ENCODE results near the gene LRFN3. TPM values are rescaled to one million over a fixed set of nuclear protein-coding genes. Genes with fewer than 3 reads are reported as not detected.

LRFN3 gene
- total and polyA plus RNA-seq, 2 of the 13 experiments (the other 11 are each of a cell fraction or from before 2014, with no cell fraction given), result 0.74 to 1.6 TPM

- TF ChIP-seq ZBED4 (CRISPR knock-in tag; IDR thresholded peaks at IDR 0.05; ENCODE audit: borderline replicate concordance), result 0 out of 2 replicates have a peak, but pooled peaks have one; percentile 36
- 0 out of 2 replicates have a peak, but pooled peaks have one; percentile 63 for TF ChIP-seq ZNF605 (CRISPR knock-in tag; IDR thresholded peaks at IDR 0.05)
- no peak for TF ChIP-seq ATF3 (CRISPR knock-in tag; IDR thresholded peaks at IDR 0.05)
- TF ChIP-seq TFDP2 (CRISPR knock-in tag; IDR thresholded peaks at IDR 0.05), result 0 out of 2 replicates have a peak, but pooled peaks have one; percentile 46
- TF ChIP-seq THAP11 (CRISPR knock-in tag; IDR thresholded peaks at IDR 0.05), result peak; percentile 84
- TF ChIP-seq XRCC5 (optimal IDR thresholded peaks at IDR 0.05; ENCODE audit: low read length), result no peak
- peak; percentile 10; the same call in 1 of the 2 replicates for TF ChIP-seq ZNF687 (CRISPR knock-in tag; IDR thresholded peaks at IDR 0.05)
- TF ChIP-seq AKAP8 (CRISPR knock-in tag; IDR thresholded peaks at IDR 0.05), result no peak
- no peak for TF ChIP-seq ZNF766 (CRISPR knock-in tag; IDR thresholded peaks at IDR 0.05; ENCODE audit: borderline replicate concordance)
- no peak for TF ChIP-seq U2AF1 (optimal IDR thresholded peaks at IDR 0.05; ENCODE audit: low read depth, low read length)
- TF ChIP-seq ZNF557 (CRISPR knock-in tag; IDR thresholded peaks at IDR 0.05), result no peak
- 0 out of 2 replicates have a peak, but pooled peaks have one; percentile 8 for TF ChIP-seq ZNF331 (CRISPR knock-in tag; IDR thresholded peaks at IDR 0.05)
- TF ChIP-seq ZNF501 (CRISPR knock-in tag; IDR thresholded peaks at IDR 0.05), result peak; percentile 44; the same call in 1 of the 2 replicates
- no peak for TF ChIP-seq PTBP1 (IDR thresholded peaks at IDR 0.05; ENCODE audit: low read depth, low read length, poor library complexity, severe bottlenecking)
- TF ChIP-seq SAP130 (CRISPR knock-in tag; IDR thresholded peaks at IDR 0.05; ENCODE audit: low read depth), result peak; percentile 46
- TF ChIP-seq RELA (CRISPR knock-in tag; IDR thresholded peaks at IDR 0.05), result no peak
These were observed at the start of gene LRFN3 (continued) for GRCh38 chr19:35935911-35936737.

Measured in HepG2 (cell line).